RWPE2 (cell line): Measurements from ENCODE around the gene ZSCAN9.

Experiments
- ATAC-seq: fragments of 200-7000 bp; cut with Tn5 transposase; 3 replicates; pipeline ENCODE4 v1.9.1; 2021; ENCODE audit warnings: low read depth
- DNase-seq: peaks from one replicate; pipeline ENCODE4 v3.0.0-alpha.2; 2020; ENCODE audit warnings: low spot score
- H3K27ac ChIP-seq: fragments of 450-650 bp; 2 replicates; pipeline ENCODE4 v1.5.1; 2017; ENCODE audit warnings: mild to moderate bottlenecking; ENCODE audit not compliant: poor library complexity, severe bottlenecking
- H3K27me3 ChIP-seq: fragments of 250-450 bp; sonication (Bioruptor Pico); 2 replicates; pipeline ENCODE4 v1.5.1; 2021; ENCODE audit warnings: mild to moderate bottlenecking, moderate library complexity; ENCODE audit not compliant: insufficient read depth, poor library complexity, severe bottlenecking
- H3K36me3 ChIP-seq: fragments of 250-450 bp; sonication (Bioruptor Pico); 2 replicates; pipeline ENCODE4 v1.5.1; 2020; ENCODE audit warnings: low read depth, mild to moderate bottlenecking, moderate library complexity
- H3K4me1 ChIP-seq: fragments of 250-450 bp; sonication (Bioruptor Pico); 2 replicates; pipeline ENCODE4 v1.5.1; 2021; ENCODE audit warnings: mild to moderate bottlenecking, moderate library complexity; ENCODE audit not compliant: insufficient read depth, poor library complexity, severe bottlenecking
- H3K4me3 ChIP-seq: fragments of 250-450 bp; sonication (Bioruptor Pico); 2 replicates; pipeline ENCODE4 v1.5.1; 2021; ENCODE audit warnings: mild to moderate bottlenecking, moderate library complexity; ENCODE audit not compliant: severe bottlenecking
- H3K9me3 ChIP-seq: fragments of 250-450 bp; sonication (Bioruptor Pico); 2 replicates; pipeline ENCODE4 v1.5.1; 2021; ENCODE audit warnings: mild to moderate bottlenecking, moderate library complexity; ENCODE audit not compliant: severe bottlenecking
- CTCF ChIP-seq: fragments of 450-650 bp; IDR thresholded peaks from one replicate; pipeline ENCODE4 v1.5.1; 2017; ENCODE audit warnings: mild to moderate bottlenecking, moderate library complexity; ENCODE audit not compliant: poor library complexity, severe bottlenecking

ZSCAN9 gene

GRCh38 chr6:28245206-28245941, 20.3 kb downstream of the ZSCAN9 start:
- H3K27ac ChIP-seq = no peak overlapping the region
- H3K36me3 ChIP-seq = peaks cover 40% of the 10 kb centered on the region
- H3K9me3 ChIP-seq = no peaks in the 10 kb centered on the region
- H3K4me1 ChIP-seq = no peaks in the 10 kb centered on the region
- no peaks in the 10 kb centered on the region for H3K27me3 ChIP-seq
- DNase-seq = no peak
- ATAC-seq = no peak
- H3K4me3 ChIP-seq = no peak overlapping the region
- TF ChIP-seq CTCF = no peak

GRCh38 chr6:28248916-28249315, 23.8 kb downstream of the ZSCAN9 start:
- no peak for TF ChIP-seq CTCF
- Histone ChIP-seq H3K4me1 (peaks cover 12% of the 10 kb centered on the region), H3K27me3 (no peaks in the 10 kb centered on the region), H3K27ac (no peak overlapping the region), H3K9me3 (no peaks in the 10 kb centered on the region), H3K36me3 (peaks cover 45% of the 10 kb centered on the region), H3K4me3 (no peak overlapping the region)
- DNase-seq (no peak), ATAC-seq (no peak)

- H3K9me3 ChIP-seq = no peaks in the 10 kb centered on the region
- H3K4me1 ChIP-seq = peaks cover 12% of the 10 kb centered on the region
- H3K4me3 ChIP-seq = peak overlapping the region; percentile 68
- ATAC-seq = no peak
- TF ChIP-seq CTCF = no peak
- no peak for DNase-seq
- H3K27ac ChIP-seq = no peak overlapping the region
- H3K36me3 ChIP-seq = peaks cover 29% of the 10 kb centered on the region
- no peaks in the 10 kb centered on the region for H3K27me3 ChIP-seq
Observed at GRCh38 chr6:28250747-28251146, 25.7 kb downstream of the ZSCAN9 start.

- no peak for DNase-seq
- TF ChIP-seq CTCF = no peak
- Histone ChIP-seq H3K27ac (peak overlapping the region; percentile 25), H3K4me1 (peaks cover 12% of the 10 kb centered on the region), H3K4me3 (peak overlapping the region; percentile 68), H3K9me3 (no peaks in the 10 kb centered on the region), H3K27me3 (no peaks in the 10 kb centered on the region), H3K36me3 (peaks cover 27% of the 10 kb centered on the region)
- ATAC-seq = peak; percentile 55
Observed at GRCh38 chr6:28251661-28252008, 26.6 kb downstream of the ZSCAN9 start.
